Vagina (tissue), 2 donors: ENCODE measurements around the gene GPR158. TPM values are rescaled to one million over a fixed set of nuclear protein-coding genes. Genes with fewer than 3 reads are reported as not detected.

Source experiments
- DNase-seq, 2 donors: peaks; one replicate each; pipeline ENCODE4 v3.0.0-alpha.2; 2017; ENCODE audit errors: extremely low spot score in 2 of 2
- H3K27ac ChIP-seq: fragments of 200-600 bp; sonication (generic); one replicate; pipeline ENCODE4 v1.5.1; 2019
- H3K27me3 ChIP-seq: fragments of 200-600 bp; sonication (generic); one replicate; pipeline ENCODE4 v1.5.1; 2019
- H3K36me3 ChIP-seq, 2 donors: fragments of 200-600 bp; sonication (generic); one replicate each; pipeline ENCODE4 v1.5.1; 2017 to 2019
- H3K4me1 ChIP-seq: fragments of 200-600 bp; sonication (generic); one replicate; pipeline ENCODE4 v1.5.1; 2019
- H3K4me3 ChIP-seq, 2 donors: fragments of 200-600 bp; sonication (generic); 1 replicate in 1 of 2; 2 replicates in 1 of 2; pipeline ENCODE4 v1.5.1; 2016 to 2019
- H3K9me3 ChIP-seq: fragments of 200-600 bp; sonication (generic); one replicate; pipeline ENCODE4 v1.5.1; 2019
- POLR2A ChIP-seq, 2 donors: fragments of 450-650 bp; IDR thresholded peaks; one replicate each; pipeline ENCODE4 v1.6.1; 2017; ENCODE audit warnings: antibody characterized with exemption in 2 of 2, mild to moderate bottlenecking in 2 of 2, moderate library complexity in 2 of 2
- POLR2AphosphoS5 ChIP-seq, 2 donors: sonication (generic); formaldehyde crosslinking; IDR thresholded peaks; one replicate each; pipeline ENCODE4 v1.9.0; 2017; ENCODE audit warnings: antibody characterized with exemption in 2 of 2, mild to moderate bottlenecking in 2 of 2, low read depth in 1 of 2; ENCODE audit not compliant: insufficient read depth in 1 of 2
- intact Hi-C: fragments of 100-400 bp; cut with DNase I; formaldehyde crosslinking; loops from one replicate; pipeline ENCODE4 v1.15.1; 2023
- total RNA-seq: library from RNA; depleted of rRNA; stranded (reverse); fragments of >200 nt; gene quantifications from one replicate; pipeline ENCODE4 v1.2.3, GENCODE V29; 2016
- TF ChIP-seq, protein P1 (sequence below), 3 experiments: fragments of 450-650 bp in 2 of 3; fragments of 200-600 bp in 1 of 3; sonication (generic) in 1 of 3; IDR thresholded peaks; one replicate each; pipeline ENCODE4 v1.5.1; 2017 to 2019; ENCODE audit warnings: antibody characterized with exemption in 3 of 3, mild to moderate bottlenecking in 2 of 3, moderate library complexity in 2 of 3

GPR158 gene
- total RNA-seq, 1 donor from 2014 or later = 0.49 TPM

DNA sequence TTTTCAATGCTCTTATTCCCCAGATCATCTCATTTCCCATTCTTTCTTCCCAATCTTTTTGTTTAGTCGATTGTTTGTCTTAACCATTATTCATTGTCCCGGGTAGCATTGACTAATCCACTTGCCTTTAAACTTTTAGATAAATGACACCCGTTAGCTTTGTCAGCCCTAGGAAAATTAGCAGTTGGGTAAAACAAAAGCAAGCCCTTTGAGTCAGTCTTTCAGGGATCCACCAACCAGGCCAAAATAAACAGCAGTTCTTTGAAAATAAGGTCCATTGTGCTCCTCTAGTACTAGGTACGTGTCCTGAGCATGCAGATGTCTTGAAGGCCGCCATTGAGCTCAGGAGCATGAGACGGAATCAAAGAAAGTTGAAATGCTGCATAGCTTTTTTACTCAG is 389.6 kb downstream of the GPR158 start:
- Histone ChIP-seq H3K27ac (no peak overlapping the region), H3K4me1 (no peaks in the 10 kb centered on the region), H3K4me3 (no peak overlapping the region), H3K9me3 (no peaks in the 10 kb centered on the region), H3K27me3 (no peaks in the 10 kb centered on the region), H3K36me3 (no peaks in the 10 kb centered on the region)
- TF ChIP-seq POLR2A (IDR thresholded peaks at IDR 0.05) = no peak
- TF ChIP-seq POLR2AphosphoS5 (IDR thresholded peaks at IDR 0.05; ENCODE audit: insufficient read depth in 1 of 2, low read depth in 1 of 2) = no peak
- TF ChIP-seq, protein P1, sequence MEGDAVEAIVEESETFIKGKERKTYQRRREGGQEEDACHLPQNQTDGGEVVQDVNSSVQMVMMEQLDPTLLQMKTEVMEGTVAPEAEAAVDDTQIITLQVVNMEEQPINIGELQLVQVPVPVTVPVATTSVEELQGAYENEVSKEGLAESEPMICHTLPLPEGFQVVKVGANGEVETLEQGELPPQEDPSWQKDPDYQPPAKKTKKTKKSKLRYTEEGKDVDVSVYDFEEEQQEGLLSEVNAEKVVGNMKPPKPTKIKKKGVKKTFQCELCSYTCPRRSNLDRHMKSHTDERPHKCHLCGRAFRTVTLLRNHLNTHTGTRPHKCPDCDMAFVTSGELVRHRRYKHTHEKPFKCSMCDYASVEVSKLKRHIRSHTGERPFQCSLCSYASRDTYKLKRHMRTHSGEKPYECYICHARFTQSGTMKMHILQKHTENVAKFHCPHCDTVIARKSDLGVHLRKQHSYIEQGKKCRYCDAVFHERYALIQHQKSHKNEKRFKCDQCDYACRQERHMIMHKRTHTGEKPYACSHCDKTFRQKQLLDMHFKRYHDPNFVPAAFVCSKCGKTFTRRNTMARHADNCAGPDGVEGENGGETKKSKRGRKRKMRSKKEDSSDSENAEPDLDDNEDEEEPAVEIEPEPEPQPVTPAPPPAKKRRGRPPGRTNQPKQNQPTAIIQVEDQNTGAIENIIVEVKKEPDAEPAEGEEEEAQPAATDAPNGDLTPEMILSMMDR (IDR thresholded peaks at IDR 0.05) = no peak
- intact Hi-C loops = no loop called here
- no peak for DNase-seq

- Histone ChIP-seq H3K4me3 (no peak overlapping the region), H3K4me1 (no peaks in the 10 kb centered on the region), H3K27ac (no peak overlapping the region), H3K27me3 (no peaks in the 10 kb centered on the region), H3K36me3 (no peaks in the 10 kb centered on the region), H3K9me3 (no peaks in the 10 kb centered on the region)
- intact Hi-C loops = no loop called here
- no peak for DNase-seq
- TF ChIP-seq, protein P1 (IDR thresholded peaks at IDR 0.05) = no peak
- TF ChIP-seq POLR2A (IDR thresholded peaks at IDR 0.05) = no peak
- TF ChIP-seq POLR2AphosphoS5 (IDR thresholded peaks at IDR 0.05; ENCODE audit: insufficient read depth in 1 of 2, low read depth in 1 of 2) = no peak
These were observed 390.8 kb downstream of the GPR158 start for GRCh38 chr10:25565570-25565969.

- no peaks in the 10 kb centered on the region for H3K9me3 ChIP-seq
- intact Hi-C loops = no loop called here
- no peaks in the 10 kb centered on the region for H3K27me3 ChIP-seq
These were observed 398.5 kb downstream of the GPR158 start for GRCh38 chr10:25573316-25573715.

GRCh38 chr10:25575343-25575742 is 400.5 kb downstream of the GPR158 start:
- H3K4me3 ChIP-seq = no peak overlapping the region
- H3K9me3 ChIP-seq = no peaks in the 10 kb centered on the region
- TF ChIP-seq POLR2A (IDR thresholded peaks at IDR 0.05) (no peak), POLR2AphosphoS5 (IDR thresholded peaks at IDR 0.05; ENCODE audit: insufficient read depth in 1 of 2, low read depth in 1 of 2) (no peak)
- TF ChIP-seq, protein P1 (IDR thresholded peaks at IDR 0.05) = no peak
- intact Hi-C loops = no loop called here
- no peaks in the 10 kb centered on the region for H3K27me3 ChIP-seq
- no peaks in the 10 kb centered on the region for H3K36me3 ChIP-seq
- no peak for DNase-seq
- no peaks in the 10 kb centered on the region for H3K4me1 ChIP-seq
- no peak overlapping the region for H3K27ac ChIP-seq

More at GRCh38 chr10:25573316-25573715, 398.5 kb downstream of the GPR158 start:
- H3K27ac ChIP-seq = no peak overlapping the region
- no peaks in the 10 kb centered on the region for H3K36me3 ChIP-seq
- H3K4me1 ChIP-seq = no peaks in the 10 kb centered on the region
- TF ChIP-seq, protein P1 (IDR thresholded peaks at IDR 0.05) = no peak
- TF ChIP-seq POLR2AphosphoS5 (IDR thresholded peaks at IDR 0.05; ENCODE audit: insufficient read depth in 1 of 2, low read depth in 1 of 2) = no peak
- TF ChIP-seq POLR2A (IDR thresholded peaks at IDR 0.05) = no peak
- DNase-seq = no peak
- no peak overlapping the region for H3K4me3 ChIP-seq

GRCh38 chr10:25578061-25578460 is 403.3 kb downstream of the GPR158 start:
- DNase-seq = no peak
- no peaks in the 10 kb centered on the region for H3K27me3 ChIP-seq
- intact Hi-C loops = no loop called here
- H3K4me1 ChIP-seq = no peaks in the 10 kb centered on the region
- no peak overlapping the region for H3K27ac ChIP-seq
- no peak for TF ChIP-seq POLR2A (IDR thresholded peaks at IDR 0.05)
- TF ChIP-seq POLR2AphosphoS5 (IDR thresholded peaks at IDR 0.05; ENCODE audit: insufficient read depth in 1 of 2, low read depth in 1 of 2) = no peak
- TF ChIP-seq, protein P1 (IDR thresholded peaks at IDR 0.05) = no peak
- H3K9me3 ChIP-seq = no peaks in the 10 kb centered on the region
- no peaks in the 10 kb centered on the region for H3K36me3 ChIP-seq
- no peak overlapping the region for H3K4me3 ChIP-seq
